ENCODE measurements around the gene IGFN1. TPM values are rescaled to one million over a fixed set of nuclear protein-coding genes. Genes with fewer than 3 reads are reported as not detected.
A peak's percentile ranks its signal among the peaks of the same experiment; 100 is the strongest.

The IGFN1 gene
- polyA plus RNA-seq, 4 donors, result under 0.01 to 0.50 (median 0.01) TPM; not detected in 1

- Histone ChIP-seq H3K36me3 (ENCODE audit: control insufficient read depth in 3 of 3, insufficient read depth in 2 of 3, low read depth in 1 of 3, low read length in 3 of 3) (no peaks in the 10 kb centered on the region), H3K27me3 (ENCODE audit: control insufficient read depth in 3 of 3, insufficient read depth in 3 of 3, low read length in 3 of 3) (peaks cover 0 to 46% (median 3%) of the 10 kb centered on the region in 3 donors), H3K4me3 (ENCODE audit: low read depth in 1 of 3, low read length in 3 of 3) (no peak overlapping the region), H3K4me1 (ENCODE audit: control insufficient read depth in 3 of 3, insufficient read depth in 2 of 3, low read depth in 1 of 3, low read length in 2 of 3) (no peaks in the 10 kb centered on the region), H3K27ac (ENCODE audit: low read depth in 1 of 3, low read length in 2 of 3) (no peak overlapping the region), H3K9me3 (ENCODE audit: control insufficient read depth in 2 of 2, insufficient read depth in 1 of 2, low read depth in 1 of 2, low read length in 1 of 2) (no peaks in the 10 kb centered on the region)
- DNase-seq (no peak), FAIRE-seq (no peak)
- 85 to 94% (median 93%) methylated on average over 8 of the region's 8 CpGs for WGBS, 3 donors
These were observed 71.3 kb downstream of the IGFN1 start for GRCh38 chr1:201261771-201262547.

GRCh38 chr1:201262963-201263608 is 72.5 kb downstream of the IGFN1 start:
- Histone ChIP-seq H3K9me3 (ENCODE audit: control insufficient read depth in 2 of 2, insufficient read depth in 1 of 2, low read depth in 1 of 2, low read length in 1 of 2) (no peaks in the 10 kb centered on the region), H3K36me3 (ENCODE audit: control insufficient read depth in 3 of 3, insufficient read depth in 2 of 3, low read depth in 1 of 3, low read length in 3 of 3) (no peaks in the 10 kb centered on the region), H3K27ac (ENCODE audit: low read depth in 1 of 3, low read length in 2 of 3) (no peak overlapping the region), H3K4me3 (ENCODE audit: low read depth in 1 of 3, low read length in 3 of 3) (no peak overlapping the region), H3K27me3 (ENCODE audit: control insufficient read depth in 3 of 3, insufficient read depth in 3 of 3, low read length in 3 of 3) (peaks cover 0 to 50% (median 3%) of the 10 kb centered on the region in 3 donors), H3K4me1 (ENCODE audit: control insufficient read depth in 3 of 3, insufficient read depth in 2 of 3, low read depth in 1 of 3, low read length in 2 of 3) (no peaks in the 10 kb centered on the region)
- FAIRE-seq (no peak), DNase-seq (no peak)
- 84 to 88% (median 87%) methylated on average over 7 of the region's 7 CpGs for WGBS, 3 donors

GRCh38 chr1:201264072-201264471 is 73.4 kb downstream of the IGFN1 start:
- 79 to 86% (median 81%) methylated on average over 6 of the region's 6 CpGs for WGBS, 3 donors

GRCh38 chr1:201264554-201264953 is 73.9 kb downstream of the IGFN1 start:
- FAIRE-seq, result no peak
- H3K9me3 ChIP-seq (ENCODE audit: control insufficient read depth in 2 of 2, insufficient read depth in 1 of 2, low read depth in 1 of 2, low read length in 1 of 2), result no peaks in the 10 kb centered on the region
- H3K27me3 ChIP-seq (ENCODE audit: control insufficient read depth in 3 of 3, insufficient read depth in 3 of 3, low read length in 3 of 3), result peaks cover 0 to 45% (median 3%) of the 10 kb centered on the region in 3 donors
- no peak for DNase-seq
- no peaks in the 10 kb centered on the region for H3K36me3 ChIP-seq (ENCODE audit: control insufficient read depth in 3 of 3, insufficient read depth in 2 of 3, low read depth in 1 of 3, low read length in 3 of 3)
- 83 to 88% (median 86%) methylated on average over 4 of the region's 4 CpGs for WGBS, 3 donors
- H3K4me1 ChIP-seq (ENCODE audit: control insufficient read depth in 3 of 3, insufficient read depth in 2 of 3, low read depth in 1 of 3, low read length in 2 of 3), result no peaks in the 10 kb centered on the region
- H3K27ac ChIP-seq (ENCODE audit: low read depth in 1 of 3, low read length in 2 of 3), result no peak overlapping the region
- no peak overlapping the region for H3K4me3 ChIP-seq (ENCODE audit: low read depth in 1 of 3, low read length in 3 of 3)

More at GRCh38 chr1:201264072-201264471, 73.4 kb downstream of the IGFN1 start:
- FAIRE-seq (no peak), DNase-seq (no peak)
- peaks cover 0 to 48% (median 3%) of the 10 kb centered on the region in 3 donors for H3K27me3 ChIP-seq (ENCODE audit: control insufficient read depth in 3 of 3, insufficient read depth in 3 of 3, low read length in 3 of 3)
- no peak overlapping the region for H3K4me3 ChIP-seq (ENCODE audit: low read depth in 1 of 3, low read length in 3 of 3)
- no peaks in the 10 kb centered on the region for H3K9me3 ChIP-seq (ENCODE audit: control insufficient read depth in 2 of 2, insufficient read depth in 1 of 2, low read depth in 1 of 2, low read length in 1 of 2)
- H3K27ac ChIP-seq (ENCODE audit: low read depth in 1 of 3, low read length in 2 of 3), result no peak overlapping the region
- no peaks in the 10 kb centered on the region for H3K36me3 ChIP-seq (ENCODE audit: control insufficient read depth in 3 of 3, insufficient read depth in 2 of 3, low read depth in 1 of 3, low read length in 3 of 3)
- no peaks in the 10 kb centered on the region for H3K4me1 ChIP-seq (ENCODE audit: control insufficient read depth in 3 of 3, insufficient read depth in 2 of 3, low read depth in 1 of 3, low read length in 2 of 3)

GRCh38 chr1:201265756-201266155 is 75.1 kb downstream of the IGFN1 start:
- H3K27ac ChIP-seq (ENCODE audit: low read depth in 1 of 3, low read length in 2 of 3), result no peak overlapping the region
- peaks cover 0 to 36% (median 4%) of the 10 kb centered on the region in 3 donors for H3K27me3 ChIP-seq (ENCODE audit: control insufficient read depth in 3 of 3, insufficient read depth in 3 of 3, low read length in 3 of 3)
- no peaks in the 10 kb centered on the region for H3K9me3 ChIP-seq (ENCODE audit: control insufficient read depth in 2 of 2, insufficient read depth in 1 of 2, low read depth in 1 of 2, low read length in 1 of 2)
- FAIRE-seq (no peak), DNase-seq (no peak)
- 48 to 60% (median 58%) methylated on average over 3 of the region's 3 CpGs for WGBS, 3 donors
- H3K36me3 ChIP-seq (ENCODE audit: control insufficient read depth in 3 of 3, insufficient read depth in 2 of 3, low read depth in 1 of 3, low read length in 3 of 3), result no peaks in the 10 kb centered on the region
- no peaks in the 10 kb centered on the region for H3K4me1 ChIP-seq (ENCODE audit: control insufficient read depth in 3 of 3, insufficient read depth in 2 of 3, low read depth in 1 of 3, low read length in 2 of 3)
- no peak overlapping the region for H3K4me3 ChIP-seq (ENCODE audit: low read depth in 1 of 3, low read length in 3 of 3)

- Histone ChIP-seq H3K27me3 (ENCODE audit: control insufficient read depth in 3 of 3, insufficient read depth in 3 of 3, low read length in 3 of 3) (peaks cover 0 to 32% (median 2%) of the 10 kb centered on the region in 3 donors), H3K4me3 (ENCODE audit: low read depth in 1 of 3, low read length in 3 of 3) (no peak overlapping the region), H3K9me3 (ENCODE audit: control insufficient read depth in 2 of 2, insufficient read depth in 1 of 2, low read depth in 1 of 2, low read length in 1 of 2) (no peaks in the 10 kb centered on the region), H3K36me3 (ENCODE audit: control insufficient read depth in 3 of 3, insufficient read depth in 2 of 3, low read depth in 1 of 3, low read length in 3 of 3) (no peaks in the 10 kb centered on the region), H3K27ac (ENCODE audit: low read depth in 1 of 3, low read length in 2 of 3) (no peak overlapping the region), H3K4me1 (ENCODE audit: control insufficient read depth in 3 of 3, insufficient read depth in 2 of 3, low read depth in 1 of 3, low read length in 2 of 3) (no peaks in the 10 kb centered on the region)
- no peak for DNase-seq
- FAIRE-seq, result no peak
These were observed 75.7 kb downstream of the IGFN1 start for GRCh38 chr1:201266276-201266675.

GRCh38 chr1:201266774-201267173 is 76.2 kb downstream of the IGFN1 start:
- Histone ChIP-seq H3K4me1 (ENCODE audit: control insufficient read depth in 3 of 3, insufficient read depth in 2 of 3, low read depth in 1 of 3, low read length in 2 of 3) (no peaks in the 10 kb centered on the region), H3K4me3 (ENCODE audit: low read depth in 1 of 3, low read length in 3 of 3) (no peak overlapping the region), H3K36me3 (ENCODE audit: control insufficient read depth in 3 of 3, insufficient read depth in 2 of 3, low read depth in 1 of 3, low read length in 3 of 3) (no peaks in the 10 kb centered on the region), H3K9me3 (ENCODE audit: control insufficient read depth in 2 of 2, insufficient read depth in 1 of 2, low read depth in 1 of 2, low read length in 1 of 2) (no peaks in the 10 kb centered on the region), H3K27me3 (ENCODE audit: control insufficient read depth in 3 of 3, insufficient read depth in 3 of 3, low read length in 3 of 3) (peaks cover 0 to 33% (median 2%) of the 10 kb centered on the region in 3 donors), H3K27ac (ENCODE audit: low read depth in 1 of 3, low read length in 2 of 3) (no peak overlapping the region)
- 42 to 54% (median 46%) methylated on average over 3 of the region's 3 CpGs for WGBS, 3 donors
- DNase-seq, result peak in 1 of 2 donors; percentile 49
- FAIRE-seq, result no peak

- WGBS, 3 donors, result 83 to 87% (median 85%) methylated on average over 14 of the region's 14 CpGs
- FAIRE-seq (no peak), DNase-seq (no peak)
- Histone ChIP-seq H3K27ac (ENCODE audit: low read depth in 1 of 3, low read length in 2 of 3) (no peak overlapping the region), H3K4me3 (ENCODE audit: low read depth in 1 of 3, low read length in 3 of 3) (no peak overlapping the region), H3K27me3 (ENCODE audit: control insufficient read depth in 3 of 3, insufficient read depth in 3 of 3, low read length in 3 of 3) (peaks cover 0 to 29% (median 2%) of the 10 kb centered on the region in 3 donors), H3K4me1 (ENCODE audit: control insufficient read depth in 3 of 3, insufficient read depth in 2 of 3, low read depth in 1 of 3, low read length in 2 of 3) (no peaks in the 10 kb centered on the region), H3K9me3 (ENCODE audit: control insufficient read depth in 2 of 2, insufficient read depth in 1 of 2, low read depth in 1 of 2, low read length in 1 of 2) (no peaks in the 10 kb centered on the region), H3K36me3 (ENCODE audit: control insufficient read depth in 3 of 3, insufficient read depth in 2 of 3, low read depth in 1 of 3, low read length in 3 of 3) (no peaks in the 10 kb centered on the region)
These were observed 77.0 kb downstream of the IGFN1 start for GRCh38 chr1:201267481-201268229.

Data from small intestine (tissue), 7 donors.